ENCODE data around the gene SLC8B1. TPM values are rescaled to one million over a fixed set of nuclear protein-coding genes. Genes with fewer than 3 reads are reported as not detected.

The SLC8B1 gene
- total RNA-seq, 1 donor from 2014 or later = 34.3 TPM

GRCh38 chr12:113299619-113300237 lies 35.2 kb downstream of the SLC8B1 start:
- ATAC-seq (peak; percentile 43), DNase-seq (ENCODE audit: low spot score) (no peak)
- intact Hi-C loops (cut with DNase I) = no loop called here

- intact Hi-C loops (cut with DNase I) = no loop called here
- ATAC-seq (peak; percentile 24), DNase-seq (ENCODE audit: low spot score) (no peak)
These were observed 35.9 kb downstream of the SLC8B1 start for GRCh38 chr12:113298861-113299545.

GRCh38 chr12:113298472-113298817 lies 36.5 kb downstream of the SLC8B1 start:
- ATAC-seq = peak; percentile 14
- no peak for DNase-seq (ENCODE audit: low spot score)
- intact Hi-C loops (cut with DNase I) = no loop called here

- intact Hi-C loops (cut with DNase I) = no loop called here
- ATAC-seq = peak; percentile 1
- DNase-seq (ENCODE audit: low spot score) = no peak
These were observed 37.1 kb downstream of the SLC8B1 start for GRCh38 chr12:113297621-113298471.

- intact Hi-C loops (cut with DNase I) = no loop called here
- ATAC-seq = peak; percentile 3
- DNase-seq (ENCODE audit: low spot score) = no peak
These were observed 37.7 kb downstream of the SLC8B1 start for GRCh38 chr12:113297214-113297587.

- intact Hi-C loops (cut with DNase I) = no loop called here
- peak; percentile 1 for ATAC-seq
- no peak for DNase-seq (ENCODE audit: low spot score)
These were observed 38.2 kb downstream of the SLC8B1 start for GRCh38 chr12:113296557-113297213.

GRCh38 chr12:113295886-113296556 lies 38.9 kb downstream of the SLC8B1 start:
- intact Hi-C loops (cut with DNase I) = no loop called here
- DNase-seq (ENCODE audit: low spot score) (no peak), ATAC-seq (no peak)

GRCh38 chr12:113293100-113293499 lies 41.8 kb downstream of the SLC8B1 start:
- no peak for DNase-seq (ENCODE audit: low spot score)
- ATAC-seq = no peak
- intact Hi-C loops (cut with DNase I) = no loop called here

- intact Hi-C loops (cut with DNase I) = no loop called here
- DNase-seq (ENCODE audit: low spot score) (no peak), ATAC-seq (no peak)
These were observed 42.4 kb downstream of the SLC8B1 start for GRCh38 chr12:113292547-113292946.

- DNase-seq (ENCODE audit: low spot score) (no peak), ATAC-seq (no peak)
- intact Hi-C loops (cut with DNase I) = no loop called here
These were observed 42.8 kb downstream of the SLC8B1 start for GRCh38 chr12:113292091-113292490.

- intact Hi-C loops (cut with DNase I) = no loop called here
- ATAC-seq = peak; percentile 4
These were observed 43.3 kb downstream of the SLC8B1 start for GRCh38 chr12:113291586-113291985.

GRCh38 chr12:113290506-113290905 lies 44.4 kb downstream of the SLC8B1 start:
- intact Hi-C loops (cut with DNase I) = no loop called here
- ATAC-seq = no peak
- DNase-seq (ENCODE audit: low spot score) = no peak

More at GRCh38 chr12:113291586-113291985, 43.3 kb downstream of the SLC8B1 start:
- DNase-seq (ENCODE audit: low spot score) = no peak

- intact Hi-C loops (cut with DNase I) = loop anchor here (10.0 kb wide), 1 partner anchor 505 kb away; no protein-coding TSS in a partner anchor
- DNase-seq (ENCODE audit: low spot score) (no peak), ATAC-seq (no peak)
These were observed 45.5 kb downstream of the SLC8B1 start for GRCh38 chr12:113289361-113289760.

- ATAC-seq = no peak
- intact Hi-C loops (cut with DNase I) = loop anchor here (10.0 kb wide), 1 partner anchor 507 kb away; no protein-coding TSS in a partner anchor
- DNase-seq (ENCODE audit: low spot score) = no peak
These were observed 47.0 kb downstream of the SLC8B1 start for GRCh38 chr12:113287899-113288282.

GRCh38 chr12:113287146-113287898 lies 47.6 kb downstream of the SLC8B1 start:
- ATAC-seq = no peak
- no peak for DNase-seq (ENCODE audit: low spot score)
- intact Hi-C loops (cut with DNase I) = loop anchor here (10.0 kb wide), 1 partner anchor 507 kb away; no protein-coding TSS in a partner anchor

- intact Hi-C loops (cut with DNase I) = loop anchor here (10.0 kb wide), 1 partner anchor 508 kb away; no protein-coding TSS in a partner anchor
- DNase-seq (ENCODE audit: low spot score) = no peak
- peak; percentile 1 for ATAC-seq
These were observed 48.2 kb downstream of the SLC8B1 start for GRCh38 chr12:113286712-113287111.

GRCh38 chr12:113285679-113286610 lies 49.0 kb downstream of the SLC8B1 start:
- peak; percentile 67 for ATAC-seq
- intact Hi-C loops (cut with DNase I) = loop anchor here (10.0 kb wide), 1 partner anchor 509 kb away; no protein-coding TSS in a partner anchor
- no peak for DNase-seq (ENCODE audit: low spot score)
